SH-SY5Y (cell line): Measurements from ENCODE around the gene C11orf52.

Experiments
- GATA2 ChIP-seq: IDR thresholded peaks from 2 replicates; pipeline ENCODE4 v1.6.1; 2011; ENCODE audit warnings: mild to moderate bottlenecking, low read depth, low read length
- GATA3 ChIP-seq: IDR thresholded peaks from 2 replicates; pipeline ENCODE4 v1.6.1; 2011; ENCODE audit warnings: low read depth, mild to moderate bottlenecking, low read length, moderate library complexity

DNA sequence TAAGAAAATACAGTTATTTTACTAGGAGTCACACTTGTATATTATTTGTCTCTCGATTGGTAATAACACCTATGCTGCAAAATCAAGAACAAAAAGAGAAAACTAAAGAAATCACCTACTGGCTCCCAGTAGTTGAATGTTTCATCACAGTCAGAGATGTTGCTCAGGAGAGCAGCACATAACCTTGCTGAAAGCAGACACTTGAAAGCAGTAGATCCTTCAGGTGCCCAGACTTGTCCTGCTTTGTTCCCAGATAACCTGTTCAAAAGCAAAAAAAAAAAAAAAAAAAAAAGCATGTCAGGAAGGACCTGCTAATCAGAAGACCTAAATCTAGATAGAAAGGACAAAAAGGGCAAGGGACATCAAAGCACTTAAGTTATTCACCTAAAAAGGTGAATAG is 48.6 kb upstream of the C11orf52 start:
- TF ChIP-seq GATA2 (no peak), GATA3 (no peak)
